Measurements from ENCODE around the gene KXD1. TPM values are rescaled to one million over a fixed set of nuclear protein-coding genes. Genes with fewer than 3 reads are reported as not detected.
A peak's percentile ranks its signal among the peaks of the same experiment; 100 is the strongest.

Gene KXD1
- total and polyA plus RNA-seq, 10 of the 15 experiments (the other 5 are each of a cell fraction or from before 2014, with no cell fraction given): 27.5 to 209 (median 129) TPM

DNA sequence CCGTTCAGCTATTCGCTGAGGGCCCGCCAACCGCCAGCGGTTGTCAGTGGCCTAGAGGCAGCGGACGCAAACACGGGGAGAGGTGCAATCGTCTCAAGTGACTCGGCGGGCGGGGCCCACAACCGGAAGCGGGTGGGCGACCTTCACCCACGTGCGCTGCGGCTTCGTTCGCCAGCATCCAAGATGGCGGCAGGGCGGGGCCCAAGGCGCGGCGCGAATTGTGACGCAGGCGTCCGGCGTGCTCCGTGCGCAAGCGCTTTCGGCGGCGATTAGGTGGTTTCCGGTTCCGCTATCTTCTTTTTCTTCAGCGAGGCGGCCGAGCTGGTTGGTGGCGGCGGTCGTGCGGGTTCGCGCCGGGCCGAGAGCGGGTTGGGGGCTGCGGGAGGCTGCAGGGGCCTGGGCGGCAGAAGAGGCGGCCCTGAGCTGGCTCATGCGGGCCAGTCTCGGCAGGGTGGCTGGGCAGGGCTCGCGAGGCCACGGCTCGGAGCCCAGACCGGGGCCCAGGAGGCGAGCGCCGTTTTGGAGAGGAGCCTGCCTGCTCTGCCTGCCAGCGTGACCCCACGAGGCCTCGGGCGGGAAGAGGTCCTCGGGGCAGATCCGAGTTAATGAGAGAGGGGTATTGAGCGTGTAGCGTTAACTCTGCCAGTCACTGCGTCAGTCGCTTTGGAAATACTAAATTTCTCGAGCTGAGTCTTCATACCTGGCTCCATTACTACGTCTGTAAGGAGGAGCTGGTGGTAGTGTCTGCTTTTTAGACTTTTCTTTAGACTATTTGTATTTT lies 14.1 kb downstream of the KXD1 start, which contains the start of gene UBA52 (continued):
- peak; percentile 94 for TF ChIP-seq NKRF (conservative IDR thresholded peaks at IDR 0.05)
- no peak for TF ChIP-seq ZZZ3 (IDR thresholded peaks at IDR 0.05; ENCODE audit: control insufficient read depth, insufficient read length, low read depth)
- TF ChIP-seq, protein P1, sequence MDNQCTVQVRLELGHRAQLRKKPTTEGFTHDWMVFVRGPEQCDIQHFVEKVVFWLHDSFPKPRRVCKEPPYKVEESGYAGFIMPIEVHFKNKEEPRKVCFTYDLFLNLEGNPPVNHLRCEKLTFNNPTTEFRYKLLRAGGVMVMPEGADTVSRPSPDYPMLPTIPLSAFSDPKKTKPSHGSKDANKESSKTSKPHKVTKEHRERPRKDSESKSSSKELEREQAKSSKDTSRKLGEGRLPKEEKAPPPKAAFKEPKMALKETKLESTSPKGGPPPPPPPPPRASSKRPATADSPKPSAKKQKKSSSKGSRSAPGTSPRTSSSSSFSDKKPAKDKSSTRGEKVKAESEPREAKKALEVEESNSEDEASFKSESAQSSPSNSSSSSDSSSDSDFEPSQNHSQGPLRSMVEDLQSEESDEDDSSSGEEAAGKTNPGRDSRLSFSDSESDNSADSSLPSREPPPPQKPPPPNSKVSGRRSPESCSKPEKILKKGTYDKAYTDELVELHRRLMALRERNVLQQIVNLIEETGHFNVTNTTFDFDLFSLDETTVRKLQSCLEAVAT (IDR thresholded peaks at IDR 0.05): peak; percentile 56; the same call in 1 of the 2 replicates
- no peak for TF ChIP-seq RBBP5 (conservative IDR thresholded peaks at IDR 0.05)
- TF ChIP-seq TBL1XR1 (IDR thresholded peaks at IDR 0.05; ENCODE audit: low read depth, low read length): no peak
- no peak for TF ChIP-seq CTCF (IDR thresholded peaks at IDR 0.05 in 2 of 3, conservative IDR thresholded peaks at IDR 0.05 in 1 of 3; ENCODE audit: control insufficient read depth in 2 of 3, extremely low read depth in 1 of 3, insufficient read depth in 1 of 3, low read depth in 3 of 3, low read length in 3 of 3)
- peak; percentile 98 for TF ChIP-seq CREB1 (IDR thresholded peaks at IDR 0.05; ENCODE audit: low read depth)
- peak; percentile 99 for TF ChIP-seq MAX (IDR thresholded peaks at IDR 0.05; ENCODE audit: low read depth, low read length)
- TF ChIP-seq, protein P2, sequence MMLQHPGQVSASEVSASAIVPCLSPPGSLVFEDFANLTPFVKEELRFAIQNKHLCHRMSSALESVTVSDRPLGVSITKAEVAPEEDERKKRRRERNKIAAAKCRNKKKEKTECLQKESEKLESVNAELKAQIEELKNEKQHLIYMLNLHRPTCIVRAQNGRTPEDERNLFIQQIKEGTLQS (IDR thresholded peaks at IDR 0.05; ENCODE audit: borderline replicate concordance, extremely low read depth, low read depth, low read length): peak; percentile 77; the same call in 1 of the 2 replicates
- TF ChIP-seq ZBTB40 (IDR thresholded peaks at IDR 0.05; ENCODE audit: borderline replicate concordance): peak; percentile 86
- TF ChIP-seq USF1 (IDR thresholded peaks at IDR 0.05; ENCODE audit: borderline replicate concordance, extremely low read length, insufficient read depth, low read depth, low read length): peak; percentile 94
- TF ChIP-seq BACH1 (IDR thresholded peaks at IDR 0.05; ENCODE audit: borderline replicate concordance): peak; percentile 81
- no peak; the same call in 1 of the 2 replicates for TF ChIP-seq ATF7 (IDR thresholded peaks at IDR 0.05; ENCODE audit: low read depth)
- TF ChIP-seq DPF2 (IDR thresholded peaks at IDR 0.05): peak; percentile 81
- TF ChIP-seq, protein P3, sequence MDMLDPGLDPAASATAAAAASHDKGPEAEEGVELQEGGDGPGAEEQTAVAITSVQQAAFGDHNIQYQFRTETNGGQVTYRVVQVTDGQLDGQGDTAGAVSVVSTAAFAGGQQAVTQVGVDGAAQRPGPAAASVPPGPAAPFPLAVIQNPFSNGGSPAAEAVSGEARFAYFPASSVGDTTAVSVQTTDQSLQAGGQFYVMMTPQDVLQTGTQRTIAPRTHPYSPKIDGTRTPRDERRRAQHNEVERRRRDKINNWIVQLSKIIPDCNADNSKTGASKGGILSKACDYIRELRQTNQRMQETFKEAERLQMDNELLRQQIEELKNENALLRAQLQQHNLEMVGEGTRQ (IDR thresholded peaks at IDR 0.05; ENCODE audit: borderline replicate concordance, low read depth, low read length): peak; percentile 89
